K562 (cell line): ENCODE measurements around the gene CCDC9B. TPM values are rescaled to one million over a fixed set of nuclear protein-coding genes. Genes with fewer than 3 reads are reported as not detected.

Experiments
- AFF1 ChIP-seq, 2 experiments: fragments of 450-650 bp; IDR thresholded peaks; 2 replicates each; pipeline ENCODE4 v1.6.1; 2018; ENCODE audit warnings: mild to moderate bottlenecking in 2 of 2, low read depth in 1 of 2; ENCODE audit not compliant: partially characterized antibody in 2 of 2
- CBX2 ChIP-seq: fragments of 200-600 bp; sonication (generic); IDR thresholded peaks from one replicate; pipeline ENCODE4 v1.6.1; 2012; ENCODE audit warnings: mild to moderate bottlenecking, low read length, inconsistent platforms; ENCODE audit not compliant: insufficient read depth, poor library complexity, severe bottlenecking
- CHD1 ChIP-seq: fragments of 200-600 bp; sonication (generic); IDR thresholded peaks from one replicate; pipeline ENCODE4 v1.6.1; 2012; ENCODE audit warnings: mild to moderate bottlenecking, moderate library complexity, low read length, inconsistent platforms
- ELF4 ChIP-seq: fragments of 450-650 bp; formaldehyde crosslinking; IDR thresholded peaks from 2 replicates; pipeline ENCODE4 v1.4.0; 2022; ENCODE audit warnings: missing genetic modification characterization
- GTF2E2 ChIP-seq: fragments of 200-800 bp; sonication (Bioruptor generic); IDR thresholded peaks from 2 replicates; pipeline ENCODE4 v1.6.1; 2016; ENCODE audit warnings: missing genetic modification characterization, missing compliant biosample characterization
- HNRNPH1 ChIP-seq: fragments of 200-400 bp; formaldehyde crosslinking; optimal IDR thresholded peaks from 2 replicates; pipeline ENCODE3; 2017; ENCODE audit warnings: low read depth, mild to moderate bottlenecking, low read length, moderate library complexity
- MEIS2 ChIP-seq: fragments of 450-650 bp; IDR thresholded peaks from 2 replicates; pipeline ENCODE4 v1.6.1; 2014; ENCODE audit warnings: mild to moderate bottlenecking; ENCODE audit not compliant: partially characterized antibody
- MLLT1 ChIP-seq, 2 experiments: fragments of 450-650 bp; IDR thresholded peaks; 2 replicates each; pipeline ENCODE4 v1.6.1; 2016
- NCOR1 ChIP-seq: fragments of 450-650 bp; IDR thresholded peaks from 2 replicates; pipeline ENCODE4 v1.6.1; 2016; ENCODE audit warnings: mild to moderate bottlenecking, moderate library complexity
- PHF21A ChIP-seq: fragments of 450-650 bp; IDR thresholded peaks from 2 replicates; pipeline ENCODE4 v1.6.1; 2017; ENCODE audit warnings: low read depth, borderline replicate concordance
- PPARD ChIP-seq: fragments of 250-450 bp; sonication (Bioruptor Pico); IDR thresholded peaks from 2 replicates; pipeline ENCODE4 v1.8.0; 2022; ENCODE audit warnings: inconsistent platforms, mild to moderate bottlenecking, moderate library complexity
- RBFOX2 ChIP-seq: fragments of 200-400 bp; formaldehyde crosslinking; IDR thresholded peaks from 2 replicates; pipeline ENCODE4 v1.6.1; 2017; ENCODE audit warnings: low read depth, mild to moderate bottlenecking, low read length, moderate library complexity
- RBM14 ChIP-seq: fragments of 200-400 bp; formaldehyde crosslinking; IDR thresholded peaks from 2 replicates; pipeline ENCODE4 v1.6.1; 2018; ENCODE audit warnings: low read depth, mild to moderate bottlenecking, low read length, moderate library complexity, borderline replicate concordance; ENCODE audit not compliant: insufficient read depth
- SIX5 ChIP-seq, 2 experiments: IDR thresholded peaks; 2 replicates each; pipeline ENCODE4 v1.6.1; 2011; ENCODE audit warnings: low read length in 2 of 2, borderline replicate concordance in 1 of 2, low read depth in 1 of 2, mild to moderate bottlenecking in 1 of 2, moderate library complexity in 1 of 2; ENCODE audit not compliant: insufficient read depth in 1 of 2
- TFAM ChIP-seq: fragments of 250-450 bp; sonication (Bioruptor Pico); conservative IDR thresholded peaks from 2 replicates; pipeline ENCODE4 v1.5.0; 2021; ENCODE audit warnings: mild to moderate bottlenecking, moderate library complexity
- ZBTB7A ChIP-seq: IDR thresholded peaks from 2 replicates; pipeline ENCODE4 v1.6.1; 2011; ENCODE audit warnings: low read depth, mild to moderate bottlenecking, low read length, moderate library complexity, borderline replicate concordance; ENCODE audit not compliant: control insufficient read depth
- ZFPM2 ChIP-seq: fragments of 250-450 bp; sonication (Bioruptor Pico); IDR thresholded peaks from 2 replicates; pipeline ENCODE4 v1.5.1; 2022; ENCODE audit warnings: mild to moderate bottlenecking
- ZNF232 ChIP-seq: sonication (generic); formaldehyde crosslinking; IDR thresholded peaks from 2 replicates; pipeline ENCODE4 v1.8.0; 2022; ENCODE audit warnings: mild to moderate bottlenecking, missing genetic modification reagents
- ZNF239 ChIP-seq: fragments of 250-450 bp; sonication (Bioruptor Pico); IDR thresholded peaks from 2 replicates; pipeline ENCODE4 v1.4.0; 2020; ENCODE audit warnings: mild to moderate bottlenecking
- ZNF696 ChIP-seq: fragments of 250-450 bp; sonication (Bioruptor Pico); conservative IDR thresholded peaks from 2 replicates; pipeline ENCODE4 v1.4.0; 2020; ENCODE audit warnings: mild to moderate bottlenecking, moderate library complexity
- polyA plus RNA-seq, 8 experiments: library from polyadenylated mRNA; depleted of rRNA in 4 of 8; stranded (reverse) in 5 of 8; unstranded in 3 of 8; fragments of >200 nt; fragmentation: Nextera tagmentation in 2 of 8; fragmentation: Illumina TruSeq in 1 of 8; extraction: Ambion mirVana in 2 of 8; extraction: Trizol in 1 of 8; gene quantifications; 2 replicates each; pipeline versions ENCODE4 v1.2.1 to v1.2.3, GENCODE V29; 2011 to 2014; ENCODE audit warnings: inconsistent platforms in 1 of 8, missing spikeins in 1 of 8
- total RNA-seq, 7 experiments: library from RNA; depleted of rRNA in 6 of 7; stranded (reverse); fragments of >200 nt in 6 of 7; fragmentation: Illumina TruSeq in 2 of 7; extraction: Trizol in 2 of 7; gene quantifications; 2 replicates each; pipeline versions ENCODE4 v1.2.1 to v1.2.3, GENCODE V29; 2011 to 2021; ENCODE audit warnings: low replicate concordance in 1 of 7
- TF ChIP-seq, protein P1 (sequence below): IDR thresholded peaks from 2 replicates; pipeline ENCODE4 v1.6.1; 2012; ENCODE audit warnings: low read depth, low read length, improper control_type of control experiment, borderline replicate concordance

CCDC9B gene
- total and polyA plus RNA-seq, 9 of the 15 experiments (the other 6 are each of a cell fraction or from before 2014, with no cell fraction given) = 0.01 to 0.47 (median 0.15) TPM; not detected in 1

- TF ChIP-seq PHF21A = no peak
- TF ChIP-seq SIX5 (IDR thresholded peaks at IDR 0.05; ENCODE audit: borderline replicate concordance in 1 of 2, insufficient read depth in 1 of 2, low read depth in 1 of 2, low read length in 2 of 2) = no peak
- no peak for TF ChIP-seq TFAM (CRISPR knock-in tag)
- TF ChIP-seq CHD1 = no peak
- no peak for TF ChIP-seq ZFPM2 (CRISPR knock-in tag)
- TF ChIP-seq NCOR1 = no peak
- no peak for TF ChIP-seq RBM14
- no peak for TF ChIP-seq MEIS2
- TF ChIP-seq ZNF239 (CRISPR knock-in tag) = no peak
- no peak for TF ChIP-seq ZNF696 (CRISPR knock-in tag)
- TF ChIP-seq HNRNPH1 = no peak
- TF ChIP-seq, protein P1, sequence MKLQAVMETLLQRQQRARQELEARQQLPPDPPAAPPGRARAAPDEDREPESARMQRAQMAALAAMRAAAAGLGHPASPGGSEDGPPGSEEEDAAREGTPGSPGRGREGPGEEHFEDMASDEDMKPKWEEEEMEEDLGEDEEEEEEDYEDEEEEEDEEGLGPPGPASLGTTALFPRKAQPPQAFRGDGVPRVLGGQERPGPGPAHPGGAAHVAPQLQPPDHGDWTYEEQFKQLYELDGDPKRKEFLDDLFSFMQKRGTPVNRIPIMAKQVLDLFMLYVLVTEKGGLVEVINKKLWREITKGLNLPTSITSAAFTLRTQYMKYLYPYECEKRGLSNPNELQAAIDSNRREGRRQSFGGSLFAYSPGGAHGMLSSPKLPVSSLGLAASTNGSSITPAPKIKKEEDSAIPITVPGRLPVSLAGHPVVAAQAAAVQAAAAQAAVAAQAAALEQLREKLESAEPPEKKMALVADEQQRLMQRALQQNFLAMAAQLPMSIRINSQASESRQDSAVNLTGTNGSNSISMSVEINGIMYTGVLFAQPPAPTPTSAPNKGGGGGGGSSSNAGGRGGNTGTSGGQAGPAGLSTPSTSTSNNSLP = no peak
- TF ChIP-seq MLLT1 (IDR thresholded peaks at IDR 0.05) = no peak
- TF ChIP-seq RBFOX2 = peak; percentile 67
- TF ChIP-seq PPARD = no peak
- 0 out of 2 replicates have a peak, but pooled peaks have one; percentile 42 for TF ChIP-seq ZNF232 (CRISPR knock-in tag)
- peak; percentile 64; the same call in 1 of the 2 replicates for TF ChIP-seq ZBTB7A
- TF ChIP-seq AFF1 (IDR thresholded peaks at IDR 0.05; ENCODE audit: low read depth in 1 of 2, partially characterized antibody in 2 of 2) = no peak
- no peak for TF ChIP-seq ELF4 (CRISPR knock-in tag)
- no peak for TF ChIP-seq CBX2
- TF ChIP-seq GTF2E2 (tag) = no peak
Observed at GRCh38 chr15:40282147-40282868, 58.4 kb downstream of the CCDC9B start (continued).
